Right lobe of liver (tissue), 4 donors: ENCODE data around the gene NRDC.

Source experiments
- POLR2A ChIP-seq: fragments of 450-650 bp; IDR thresholded peaks from one replicate; pipeline ENCODE4 v1.6.1; 2017; ENCODE audit warnings: antibody characterized with exemption, mild to moderate bottlenecking
- TF ChIP-seq, protein P1 (sequence below), 4 donors: fragments of 200-600 bp in 3 of 4; fragments of 450-650 bp in 1 of 4; IDR thresholded peaks; one replicate each; pipeline versions ENCODE4 v1.5.1 to v1.8.0; 2016 to 2022; ENCODE audit warnings: antibody characterized with exemption in 4 of 4, mild to moderate bottlenecking in 2 of 4
- donor health status: DM: no; HTN: no; CAD: no.
- donor health status: DM: no; HTN: no; CAD: no.
- donor health status: DM: no; HTN: yes; CAD: no.

GRCh38 chr1:51750729-51751128, 127.8 kb downstream of the NRDC start:
- TF ChIP-seq, protein P1, sequence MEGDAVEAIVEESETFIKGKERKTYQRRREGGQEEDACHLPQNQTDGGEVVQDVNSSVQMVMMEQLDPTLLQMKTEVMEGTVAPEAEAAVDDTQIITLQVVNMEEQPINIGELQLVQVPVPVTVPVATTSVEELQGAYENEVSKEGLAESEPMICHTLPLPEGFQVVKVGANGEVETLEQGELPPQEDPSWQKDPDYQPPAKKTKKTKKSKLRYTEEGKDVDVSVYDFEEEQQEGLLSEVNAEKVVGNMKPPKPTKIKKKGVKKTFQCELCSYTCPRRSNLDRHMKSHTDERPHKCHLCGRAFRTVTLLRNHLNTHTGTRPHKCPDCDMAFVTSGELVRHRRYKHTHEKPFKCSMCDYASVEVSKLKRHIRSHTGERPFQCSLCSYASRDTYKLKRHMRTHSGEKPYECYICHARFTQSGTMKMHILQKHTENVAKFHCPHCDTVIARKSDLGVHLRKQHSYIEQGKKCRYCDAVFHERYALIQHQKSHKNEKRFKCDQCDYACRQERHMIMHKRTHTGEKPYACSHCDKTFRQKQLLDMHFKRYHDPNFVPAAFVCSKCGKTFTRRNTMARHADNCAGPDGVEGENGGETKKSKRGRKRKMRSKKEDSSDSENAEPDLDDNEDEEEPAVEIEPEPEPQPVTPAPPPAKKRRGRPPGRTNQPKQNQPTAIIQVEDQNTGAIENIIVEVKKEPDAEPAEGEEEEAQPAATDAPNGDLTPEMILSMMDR (IDR thresholded peaks at IDR 0.05) = no peak
- TF ChIP-seq POLR2A = no peak
